NCI-H1417 treated with DMSO at 0.1 percent for 48 hours (cell line): Measurements from ENCODE around the gene ZNF646.

ENCODE experiments used
- DNase-seq: peaks from one replicate; lab custom pipeline; 2025; lab: John Stamatoyannopoulos, UW

Gene ZNF646

GRCh38 chr16:31063843-31064611 lies 10.2 kb upstream of the ZNF646 start:
- no peak for DNase-seq

GRCh38 chr16:31064882-31065461 lies 9.2 kb upstream of the ZNF646 start:
- DNase-seq = no peak

GRCh38 chr16:31067342-31067741 lies 6.9 kb upstream of the ZNF646 start:
- DNase-seq = no peak

GRCh38 chr16:31071861-31072260 lies 2.4 kb upstream of the ZNF646 start:
- DNase-seq = no peak

- DNase-seq = no peak
Observed at GRCh38 chr16:31072540-31073141, 1.6 kb upstream of the ZNF646 start.

- DNase-seq = peak; percentile 26
Observed at GRCh38 chr16:31073142-31073969, 866 bp upstream of the ZNF646 start.

GRCh38 chr16:31074814-31075183 lies 577 bp downstream of the ZNF646 start:
- no peak for DNase-seq

GRCh38 chr16:31076319-31076718 lies 2.1 kb downstream of the ZNF646 start:
- DNase-seq = no peak

- no peak for DNase-seq
Observed at GRCh38 chr16:31077024-31077423, 2.8 kb downstream of the ZNF646 start.

GRCh38 chr16:31077592-31078396 lies 3.6 kb downstream of the ZNF646 start:
- DNase-seq = no peak

GRCh38 chr16:31078597-31079341 lies 4.5 kb downstream of the ZNF646 start:
- no peak for DNase-seq

GRCh38 chr16:31079342-31079944 lies 5.2 kb downstream of the ZNF646 start:
- no peak for DNase-seq

GRCh38 chr16:31080035-31080629 lies 5.9 kb downstream of the ZNF646 start:
- no peak for DNase-seq

- no peak for DNase-seq
Observed at GRCh38 chr16:31080756-31081419, 6.7 kb downstream of the ZNF646 start.

- no peak for DNase-seq
Observed at GRCh38 chr16:31081428-31082351, 7.5 kb downstream of the ZNF646 start.

GRCh38 chr16:31082368-31083045 lies 8.3 kb downstream of the ZNF646 start:
- no peak for DNase-seq

GRCh38 chr16:31083081-31083480 lies 8.9 kb downstream of the ZNF646 start:
- DNase-seq = no peak

GRCh38 chr16:31083556-31083955 lies 9.3 kb downstream of the ZNF646 start:
- DNase-seq = no peak
